HUES6 (cell line): ENCODE measurements around the gene TRPV4.

ENCODE experiments used
- H3K27ac ChIP-seq: 2 replicates; pipeline ENCODE4 v1.7.0; 2013; ENCODE audit warnings: low read depth, mild to moderate bottlenecking, low read length, inconsistent platforms
- H3K27me3 ChIP-seq: 2 replicates; pipeline ENCODE4 v1.6.1; 2013; ENCODE audit warnings: low read length; ENCODE audit not compliant: control insufficient read depth, insufficient read depth
- H3K36me3 ChIP-seq: 2 replicates; pipeline ENCODE4 v1.6.1; 2013; ENCODE audit warnings: low read length; ENCODE audit not compliant: control insufficient read depth, insufficient read depth
- H3K4me1 ChIP-seq: 2 replicates; pipeline ENCODE4 v1.6.1; 2013; ENCODE audit warnings: low read length; ENCODE audit not compliant: control insufficient read depth, insufficient read depth
- H3K4me3 ChIP-seq: 2 replicates; pipeline ENCODE4 v1.5.1; 2013; ENCODE audit warnings: low read depth, low read length
- H3K9ac ChIP-seq: one replicate; pipeline ENCODE4 v1.6.1; 2013; ENCODE audit warnings: mild to moderate bottlenecking, low read length
- H3K9me3 ChIP-seq: 2 replicates; pipeline ENCODE4 v1.6.1; 2013; ENCODE audit warnings: low read depth, low read length; ENCODE audit not compliant: control insufficient read depth, insufficient read depth

TRPV4 gene

DNA sequence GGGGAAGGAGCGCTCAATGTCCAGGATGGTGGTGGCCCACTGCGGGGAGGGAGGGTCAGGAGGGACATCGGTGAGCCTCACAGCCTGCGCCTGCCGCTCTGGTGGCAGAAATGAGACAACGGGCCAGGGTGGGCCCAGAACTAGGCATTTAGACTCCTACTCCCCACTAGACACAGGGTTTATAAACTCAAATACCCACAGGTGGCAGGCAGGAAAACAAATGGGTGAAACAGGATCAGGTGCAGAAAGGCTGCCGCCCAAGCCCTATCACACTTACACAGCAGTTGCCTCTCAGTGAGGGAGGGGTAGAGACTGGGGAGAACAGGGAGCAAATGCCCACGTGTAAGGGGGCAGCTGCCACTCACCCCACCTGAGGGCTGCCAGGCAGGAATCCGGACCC lies 46.4 kb downstream of the TRPV4 start:
- H3K27ac ChIP-seq: no peak overlapping the region
- peaks cover 20% of the 10 kb centered on the region; the same call in 1 of the 2 replicates for H3K36me3 ChIP-seq
- no peak overlapping the region for H3K9ac ChIP-seq
- no peak overlapping the region for H3K4me3 ChIP-seq
- no peaks in the 10 kb centered on the region for H3K27me3 ChIP-seq
- H3K4me1 ChIP-seq: no peaks in the 10 kb centered on the region
- peaks cover 4% of the 10 kb centered on the region for H3K9me3 ChIP-seq

DNA sequence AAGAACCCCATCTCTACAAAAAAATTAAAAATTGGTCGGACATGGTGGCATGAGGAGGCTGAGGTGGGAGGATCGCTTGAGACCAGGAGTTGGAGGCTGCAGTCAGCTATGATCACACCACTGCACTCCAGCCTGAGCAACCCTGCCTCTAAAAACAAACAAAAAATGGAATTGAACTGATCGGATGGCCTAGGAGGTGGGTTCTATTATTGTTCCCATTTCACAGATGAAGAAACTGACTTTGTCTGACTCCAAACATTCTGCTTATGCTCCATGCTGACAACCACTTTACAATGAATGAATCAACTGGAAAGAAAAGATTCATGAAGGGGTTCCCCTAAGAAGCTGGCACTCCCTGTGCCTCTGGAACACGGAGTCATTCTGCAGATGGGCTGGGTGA lies 47.3 kb downstream of the TRPV4 start:
- H3K4me1 ChIP-seq: no peaks in the 10 kb centered on the region
- no peak overlapping the region for H3K27ac ChIP-seq
- no peaks in the 10 kb centered on the region for H3K27me3 ChIP-seq
- H3K36me3 ChIP-seq: peaks cover 20% of the 10 kb centered on the region; the same call in 1 of the 2 replicates
- H3K4me3 ChIP-seq: no peak overlapping the region
- peaks cover 8% of the 10 kb centered on the region for H3K9me3 ChIP-seq
- no peak overlapping the region for H3K9ac ChIP-seq

DNA sequence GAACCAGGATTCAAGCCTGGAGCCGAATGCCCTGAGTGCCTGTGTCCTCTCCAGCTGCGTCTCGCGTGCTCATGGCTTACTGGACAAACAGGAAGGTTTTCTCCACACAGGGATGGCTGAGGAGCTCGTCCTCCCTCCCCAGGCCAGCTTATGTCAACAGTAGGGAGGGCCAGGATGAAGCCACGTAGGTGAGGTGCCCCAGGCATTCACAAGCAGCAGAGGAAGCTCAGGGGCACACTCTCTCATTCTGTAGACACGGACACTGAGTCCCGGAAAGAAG lies 49.3 kb downstream of the TRPV4 start:
- H3K9ac ChIP-seq: no peak overlapping the region
- H3K27ac ChIP-seq: no peak overlapping the region
- H3K4me3 ChIP-seq: no peak overlapping the region

DNA sequence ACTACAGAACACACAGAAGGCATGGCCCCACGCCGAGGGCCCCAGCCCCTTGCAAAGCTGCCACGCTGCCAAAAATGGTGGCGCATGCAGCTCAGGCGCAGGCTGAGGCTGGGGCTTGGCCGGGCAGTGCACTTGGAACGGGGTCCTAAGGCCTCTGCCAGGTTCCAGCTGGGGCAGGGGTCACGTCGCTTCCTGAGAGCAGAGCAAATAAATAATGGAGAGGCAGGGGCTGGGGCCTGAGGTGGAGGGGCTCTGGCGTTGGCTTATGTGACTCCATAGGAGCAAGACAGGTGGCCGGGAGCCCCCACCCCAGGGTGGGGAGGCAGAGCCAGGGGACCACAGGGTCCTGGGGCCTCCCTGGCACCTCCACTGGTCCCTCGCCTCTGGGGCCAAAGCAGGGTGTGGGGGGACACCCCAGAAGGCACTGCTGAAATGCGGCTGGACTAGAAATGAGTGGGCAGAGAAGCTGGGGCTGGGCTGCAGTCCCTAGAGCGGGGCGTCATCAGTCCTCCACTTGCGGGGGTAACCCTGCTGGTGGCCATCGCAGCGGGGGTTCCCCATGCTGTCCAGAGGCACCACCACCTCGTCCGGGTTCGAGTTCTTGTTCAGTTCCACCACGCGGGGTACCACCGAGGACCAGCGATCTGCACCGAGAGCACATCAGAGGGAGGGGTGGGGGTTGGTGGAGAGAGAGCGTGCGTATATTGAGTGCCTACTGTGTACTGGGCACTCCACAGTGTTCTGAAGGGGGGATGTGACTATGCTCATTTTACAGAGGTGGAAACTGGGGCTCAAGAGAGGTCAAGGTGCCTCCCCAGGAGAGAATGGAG lies 49.8 kb downstream of the TRPV4 start:
- no peaks in the 10 kb centered on the region for H3K27me3 ChIP-seq
- no peak overlapping the region for H3K9ac ChIP-seq
- no peak overlapping the region for H3K27ac ChIP-seq
- H3K4me1 ChIP-seq: no peaks in the 10 kb centered on the region
- H3K9me3 ChIP-seq: peaks cover 12% of the 10 kb centered on the region
- no peak overlapping the region for H3K4me3 ChIP-seq
- H3K36me3 ChIP-seq: peaks cover 8% of the 10 kb centered on the region; the same call in 1 of the 2 replicates

More for the DNA sequence above, 49.3 kb downstream of the TRPV4 start:
- H3K9me3 ChIP-seq: peaks cover 12% of the 10 kb centered on the region
- H3K4me1 ChIP-seq: no peaks in the 10 kb centered on the region
- peaks cover 13% of the 10 kb centered on the region; the same call in 1 of the 2 replicates for H3K36me3 ChIP-seq
- H3K27me3 ChIP-seq: no peaks in the 10 kb centered on the region

DNA sequence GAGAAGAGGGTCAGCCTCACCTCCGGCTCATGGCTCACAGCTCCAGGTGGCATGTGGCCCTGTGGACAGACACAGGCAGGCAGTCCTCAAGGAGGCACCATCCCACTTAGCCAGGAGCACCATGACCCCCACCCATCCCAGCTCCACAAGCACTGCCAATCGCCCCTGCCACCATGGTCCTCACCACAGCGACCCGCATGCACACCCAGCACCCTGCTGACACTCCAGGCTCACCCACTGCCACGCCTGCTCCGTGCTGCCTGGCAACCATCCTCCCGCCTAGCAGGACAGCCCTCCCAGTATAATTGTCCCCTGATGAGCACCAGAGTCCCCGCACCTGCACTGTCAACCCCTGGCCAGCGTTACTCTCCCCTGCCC lies 50.9 kb downstream of the TRPV4 start:
- Histone ChIP-seq H3K27me3 (no peaks in the 10 kb centered on the region), H3K36me3 (peaks cover 4% of the 10 kb centered on the region; the same call in 1 of the 2 replicates), H3K4me1 (peaks cover 2% of the 10 kb centered on the region; the same call in 1 of the 2 replicates), H3K9ac (no peak overlapping the region), H3K9me3 (peaks cover 12% of the 10 kb centered on the region), H3K4me3 (no peak overlapping the region), H3K27ac (no peak overlapping the region)

DNA sequence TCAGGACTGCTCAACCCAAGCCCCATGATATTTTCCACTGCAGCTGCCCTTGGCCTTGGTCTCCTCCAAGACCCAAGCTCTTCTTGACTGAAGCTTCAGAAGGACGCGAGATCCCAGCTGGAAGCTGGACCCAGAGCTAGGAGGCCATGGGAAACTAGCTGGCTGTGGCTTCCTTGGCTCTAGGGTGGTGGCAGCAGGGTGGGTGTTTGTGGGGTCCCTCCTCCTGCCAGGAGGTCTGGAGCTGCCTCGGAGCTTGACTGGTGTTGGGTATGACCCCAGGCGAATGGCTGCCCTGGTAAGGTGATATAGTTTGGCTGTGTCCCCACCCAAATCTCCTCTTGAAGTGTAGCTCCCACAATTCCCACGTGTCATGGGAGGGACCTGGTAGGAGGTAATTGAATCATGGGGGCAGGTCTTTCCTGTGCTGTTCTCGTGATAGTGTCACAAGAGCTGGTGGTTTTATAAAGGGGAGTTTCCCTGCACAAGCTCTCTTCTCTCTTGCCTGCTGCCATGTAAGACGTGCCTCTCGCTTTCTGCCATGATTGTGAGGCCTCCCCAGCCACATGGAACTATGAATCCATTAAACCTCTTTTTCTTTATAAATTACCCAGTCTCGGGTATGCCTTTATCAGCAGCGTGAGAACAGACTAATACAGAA lies 51.4 kb downstream of the TRPV4 start:
- Histone ChIP-seq H3K36me3 (peaks cover 4% of the 10 kb centered on the region; the same call in 1 of the 2 replicates), H3K4me3 (no peak overlapping the region), H3K9me3 (peaks cover 12% of the 10 kb centered on the region), H3K4me1 (peaks cover 2% of the 10 kb centered on the region; the same call in 1 of the 2 replicates), H3K27ac (no peak overlapping the region), H3K27me3 (no peaks in the 10 kb centered on the region), H3K9ac (no peak overlapping the region)

DNA sequence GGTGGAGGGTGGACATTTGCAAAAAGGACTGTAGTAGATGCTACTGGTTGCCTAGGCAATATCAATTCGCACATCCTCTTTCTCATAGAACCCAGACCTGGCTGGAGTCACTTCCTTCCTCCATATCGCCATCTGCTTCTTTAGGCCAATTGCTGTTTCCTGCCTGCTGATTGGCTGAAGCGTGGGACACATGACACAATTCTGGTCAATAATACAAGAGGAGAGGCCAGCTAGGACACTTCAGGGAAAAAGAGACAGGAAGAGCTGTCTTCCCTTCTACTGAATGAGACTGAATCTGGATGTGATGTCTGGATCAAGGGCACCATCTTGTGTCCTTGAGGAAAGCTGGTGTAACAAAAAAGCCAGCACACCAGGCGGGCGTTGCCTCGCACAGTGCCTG lies 53.8 kb downstream of the TRPV4 start:
- no peaks in the 10 kb centered on the region for H3K27me3 ChIP-seq
- peaks cover 4% of the 10 kb centered on the region; the same call in 1 of the 2 replicates for H3K36me3 ChIP-seq
- H3K27ac ChIP-seq: no peak overlapping the region
- peaks cover 12% of the 10 kb centered on the region for H3K9me3 ChIP-seq
- H3K4me3 ChIP-seq: no peak overlapping the region
- H3K4me1 ChIP-seq: peaks cover 2% of the 10 kb centered on the region; the same call in 1 of the 2 replicates
- H3K9ac ChIP-seq: no peak overlapping the region

DNA sequence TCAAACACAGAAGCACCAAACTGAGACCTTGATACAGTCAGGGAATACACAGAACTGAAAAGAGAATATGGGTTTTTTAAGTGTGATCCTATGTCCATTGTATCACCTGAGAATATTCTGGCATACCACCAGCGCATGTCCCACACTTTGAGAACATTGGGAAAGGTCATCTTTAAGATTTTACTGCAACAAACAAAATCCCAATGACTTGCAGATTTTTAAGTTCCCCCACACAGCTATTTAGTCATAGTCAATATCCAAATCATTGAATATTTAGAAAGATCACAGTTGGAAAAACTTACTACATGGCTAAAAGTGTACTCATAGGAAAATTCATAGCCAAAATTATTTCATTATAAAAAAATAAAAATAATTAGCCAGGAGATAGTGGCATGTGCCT lies 54.5 kb downstream of the TRPV4 start:
- H3K4me3 ChIP-seq: no peak overlapping the region
- H3K9me3 ChIP-seq: peaks cover 12% of the 10 kb centered on the region
- H3K9ac ChIP-seq: no peak overlapping the region
- H3K4me1 ChIP-seq: peaks cover 2% of the 10 kb centered on the region; the same call in 1 of the 2 replicates
- peaks cover 4% of the 10 kb centered on the region; the same call in 1 of the 2 replicates for H3K36me3 ChIP-seq
- no peak overlapping the region for H3K27ac ChIP-seq
- H3K27me3 ChIP-seq: no peaks in the 10 kb centered on the region

DNA sequence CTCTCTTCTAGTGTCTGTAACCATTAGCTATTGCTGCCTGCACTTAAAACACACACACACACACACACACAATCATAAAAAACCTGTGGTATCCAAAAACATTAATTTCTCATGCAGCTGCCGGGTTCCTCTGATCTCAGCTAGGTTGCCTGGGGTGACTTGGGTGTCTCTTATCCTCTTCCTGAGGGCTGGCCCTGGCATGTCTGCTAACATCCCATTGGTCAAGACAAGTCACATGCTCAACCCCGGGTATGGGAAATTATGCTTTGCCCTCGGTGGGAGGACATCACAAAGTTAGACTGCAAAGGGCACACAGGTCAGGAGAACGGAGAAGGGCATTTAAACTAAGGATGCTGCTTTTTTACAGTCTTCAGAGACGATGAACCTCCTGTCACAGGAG lies 55.7 kb downstream of the TRPV4 start:
- no peaks in the 10 kb centered on the region for H3K27me3 ChIP-seq
- H3K4me3 ChIP-seq: no peak overlapping the region
- H3K9ac ChIP-seq: no peak overlapping the region
- peaks cover 2% of the 10 kb centered on the region; the same call in 1 of the 2 replicates for H3K4me1 ChIP-seq
- H3K27ac ChIP-seq: no peak overlapping the region
- no peaks in the 10 kb centered on the region for H3K36me3 ChIP-seq
- H3K9me3 ChIP-seq: peaks cover 12% of the 10 kb centered on the region

DNA sequence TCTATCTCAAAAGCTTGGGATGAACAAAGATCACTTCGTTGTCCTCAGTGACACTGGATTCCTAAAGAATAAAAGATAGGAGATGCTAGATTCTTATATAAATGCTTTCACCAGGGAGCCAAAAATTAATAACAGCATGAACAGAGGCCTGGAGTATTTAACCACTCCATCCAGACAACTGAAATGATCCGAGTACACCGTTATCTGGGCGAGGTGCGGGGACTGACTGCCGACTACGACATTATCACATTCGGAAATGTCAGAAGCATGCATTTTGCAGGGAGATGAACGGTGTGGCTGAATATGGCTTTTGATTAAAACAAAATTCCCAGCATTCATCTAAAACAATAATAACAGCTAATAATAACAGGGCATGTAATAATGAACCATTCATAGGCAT lies 56.6 kb downstream of the TRPV4 start:
- H3K4me3 ChIP-seq: no peak overlapping the region
- peaks cover 6% of the 10 kb centered on the region; the same call in 1 of the 2 replicates for H3K9me3 ChIP-seq
- H3K4me1 ChIP-seq: peaks cover 2% of the 10 kb centered on the region; the same call in 1 of the 2 replicates
- H3K9ac ChIP-seq: no peak overlapping the region
- no peaks in the 10 kb centered on the region for H3K27me3 ChIP-seq
- H3K27ac ChIP-seq: no peak overlapping the region
- H3K36me3 ChIP-seq: no peaks in the 10 kb centered on the region
